GM18909 (cell line): ENCODE data around the gene MAN1C1.

Experiments
- ATAC-seq: cut with Tn5 transposase; IDR thresholded peaks from one replicate; pipeline ENCODE4 v1.9.1; 2021; ENCODE audit warnings: mild to moderate bottlenecking; ENCODE audit not compliant: unreplicated experiment, poor library complexity

Gene MAN1C1

DNA sequence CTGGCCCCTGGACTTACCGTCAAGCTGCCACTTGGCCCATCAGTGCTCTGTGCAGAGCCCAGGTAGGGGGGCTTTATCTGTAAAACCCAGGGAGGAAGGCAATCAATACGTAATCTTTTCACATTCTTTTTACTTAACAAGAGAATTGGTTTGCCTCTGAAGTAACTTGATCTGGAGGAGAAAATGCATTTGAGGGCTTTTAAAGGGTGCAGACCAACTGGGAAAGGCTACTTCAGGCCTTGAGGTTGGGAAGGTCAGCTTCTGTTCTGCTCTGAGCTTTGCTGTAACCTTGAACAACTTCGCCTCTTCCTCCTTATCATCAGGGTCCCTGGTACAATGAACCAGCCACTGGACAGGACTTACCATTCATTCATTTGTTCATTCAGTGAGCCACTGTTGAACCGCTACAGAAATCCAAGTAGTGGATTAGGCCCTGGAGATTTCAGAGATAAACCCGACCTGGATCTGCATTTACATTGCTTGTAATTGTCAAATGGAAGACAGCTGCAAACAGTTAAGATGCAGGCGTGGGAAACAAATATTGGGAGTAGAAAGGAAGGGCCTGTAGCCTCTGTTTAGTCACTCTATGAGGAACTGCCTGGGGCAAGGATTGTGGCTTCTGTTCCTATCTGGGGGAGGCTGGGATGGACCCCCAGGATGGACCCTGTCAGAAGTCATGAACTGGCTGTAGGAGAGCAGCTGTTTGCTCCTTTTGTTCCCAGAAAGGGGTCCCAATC is 90.9 kb downstream of the MAN1C1 start:
- no peak for ATAC-seq

DNA sequence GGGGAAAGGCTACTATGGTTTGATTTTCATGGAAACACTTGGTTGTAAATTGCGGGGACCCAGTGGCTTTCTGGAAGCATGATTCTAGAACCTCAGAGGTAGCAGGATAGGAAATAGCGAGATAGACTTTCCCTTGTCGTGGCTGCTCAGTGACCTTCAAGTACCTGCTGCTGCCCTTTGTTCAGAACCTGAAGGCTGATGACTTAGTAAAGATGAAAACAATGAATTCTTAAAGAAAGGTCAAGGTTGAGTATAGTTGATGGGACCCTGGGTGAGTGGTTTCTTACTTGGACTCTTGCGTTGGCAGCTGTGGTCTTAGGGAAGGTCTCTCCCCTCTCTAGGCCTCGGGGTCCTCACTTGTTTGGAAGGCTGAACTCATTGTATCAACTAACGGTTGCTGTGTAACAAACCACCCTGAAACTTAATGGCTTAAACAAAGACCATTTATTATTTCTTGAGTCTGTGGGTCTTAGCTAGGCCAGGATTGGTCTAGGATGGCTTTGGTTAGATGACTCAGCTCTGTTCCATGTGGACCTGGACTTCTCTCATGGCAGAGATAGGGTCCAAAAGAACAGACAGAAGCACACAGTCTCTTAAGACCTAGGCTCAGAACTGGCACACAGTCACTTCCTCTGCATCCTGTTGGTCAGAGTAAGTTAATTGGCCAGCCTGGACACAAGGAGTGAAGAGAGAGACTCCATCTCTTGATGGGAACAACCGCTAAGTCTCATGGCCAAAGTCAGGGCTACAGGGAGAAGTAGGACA is 94.2 kb downstream of the MAN1C1 start:
- no peak for ATAC-seq

DNA sequence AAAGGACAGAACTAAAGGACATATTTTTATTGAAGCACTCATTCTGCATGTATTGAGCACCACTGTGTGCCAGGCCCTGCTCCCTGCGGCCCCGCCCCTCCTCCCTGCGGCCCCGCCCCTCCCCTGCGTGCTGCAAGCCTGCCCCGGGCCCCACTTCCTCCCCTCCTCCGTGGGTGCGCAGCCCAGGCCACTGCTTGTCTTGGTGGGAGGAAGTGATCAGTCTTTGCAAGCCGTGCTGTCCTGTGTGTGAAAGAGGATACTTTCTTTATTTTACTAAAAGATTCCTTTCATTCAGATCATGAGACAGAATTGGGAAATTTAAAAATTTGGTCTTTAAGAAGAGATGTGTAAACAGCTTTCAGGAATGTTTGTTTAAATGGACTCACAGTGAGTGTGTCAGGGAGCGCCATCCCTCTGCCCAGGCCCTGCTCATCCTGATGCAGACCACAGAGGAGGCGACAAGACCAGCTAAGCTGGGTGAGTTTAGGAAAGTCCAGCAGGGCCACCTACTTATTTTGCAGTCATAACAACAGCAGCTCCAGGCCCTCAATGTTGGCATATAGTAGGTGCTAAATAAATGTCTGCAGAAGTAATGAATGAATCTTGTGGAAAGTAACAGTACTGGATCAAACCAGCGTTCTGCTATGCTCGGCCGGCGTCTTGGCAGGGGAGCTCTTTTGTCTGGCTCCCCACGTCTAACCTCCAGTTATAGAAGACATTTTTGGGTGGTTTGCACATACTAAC is 95.1 kb downstream of the MAN1C1 start:
- no peak for ATAC-seq

DNA sequence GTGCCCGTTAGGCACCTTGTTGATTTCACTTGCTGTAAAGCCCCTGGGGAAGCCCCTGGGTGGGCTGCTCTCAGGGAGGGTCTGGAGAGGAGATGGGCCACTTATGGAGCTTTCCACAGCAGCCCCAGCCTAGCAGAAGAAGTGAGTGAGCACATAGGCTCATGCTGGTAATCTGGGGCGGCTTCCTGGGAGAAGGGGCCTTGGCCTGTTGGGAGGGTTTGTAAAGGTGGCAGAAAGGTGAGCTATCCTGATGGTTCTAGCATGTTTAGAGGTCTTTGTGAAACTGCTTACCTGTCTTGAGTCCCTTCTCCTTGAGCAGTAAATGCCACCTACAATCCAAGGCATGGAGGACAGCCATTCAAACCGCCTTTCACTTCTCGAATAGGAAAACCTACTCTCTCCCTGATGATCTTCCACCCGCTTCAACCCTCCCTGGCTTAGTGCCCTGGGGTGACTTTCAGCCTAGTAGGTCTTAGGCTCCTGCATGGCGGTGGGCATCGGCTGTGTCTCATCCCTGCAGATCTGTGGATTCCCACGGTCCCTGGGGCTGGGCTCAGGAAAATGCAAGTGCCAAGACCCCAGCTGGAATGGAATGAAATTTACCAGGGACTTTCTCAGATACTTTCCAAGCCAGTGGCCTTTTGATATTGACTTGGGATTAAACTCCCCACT is 95.8 kb downstream of the MAN1C1 start:
- no peak for ATAC-seq

DNA sequence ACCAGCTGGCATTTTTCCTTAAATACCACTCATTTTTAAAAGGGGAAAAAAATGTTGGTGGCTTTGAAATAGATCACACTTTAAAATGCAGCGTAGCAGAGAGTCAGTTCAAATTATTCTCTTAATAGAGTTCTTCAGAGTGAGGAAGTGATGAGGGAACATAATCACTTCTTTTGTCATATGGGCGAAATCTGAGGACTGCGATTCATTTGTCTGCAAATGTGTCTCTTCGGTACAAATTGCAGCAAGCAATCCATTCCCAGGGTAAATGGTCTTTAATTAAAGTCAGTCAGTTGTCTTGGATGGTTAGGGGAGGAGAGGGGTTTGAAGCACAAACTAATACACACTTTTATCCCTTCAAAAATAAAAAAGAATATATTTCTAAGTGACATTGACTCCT is 97.4 kb downstream of the MAN1C1 start:
- ATAC-seq, result no peak

DNA sequence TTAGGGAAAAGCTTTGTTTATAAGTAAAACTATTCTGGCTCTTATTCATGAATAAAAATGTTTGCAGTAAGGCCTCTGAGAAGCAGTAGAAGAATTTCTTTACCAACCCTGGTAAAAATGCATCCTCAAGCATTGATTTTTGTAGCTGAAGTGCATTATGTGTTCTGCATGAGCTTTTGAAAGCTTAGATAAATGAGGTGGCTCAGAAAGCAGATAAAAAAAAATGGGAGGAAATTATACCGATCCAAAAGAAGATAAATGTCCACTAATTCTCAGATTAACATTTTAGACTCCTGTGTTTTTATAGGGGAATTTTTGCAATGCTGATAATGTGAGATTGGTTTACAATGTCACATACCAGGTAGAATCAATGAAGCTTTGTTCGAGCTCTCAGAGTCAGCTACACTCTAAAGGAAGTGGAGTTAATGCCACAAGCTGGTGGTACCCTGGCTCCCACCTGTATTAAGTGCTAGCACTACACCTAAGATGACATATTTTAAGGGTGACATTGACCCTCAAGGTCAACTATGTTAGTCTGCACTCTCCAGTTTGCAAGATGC is 97.9 kb downstream of the MAN1C1 start:
- no peak for ATAC-seq

DNA sequence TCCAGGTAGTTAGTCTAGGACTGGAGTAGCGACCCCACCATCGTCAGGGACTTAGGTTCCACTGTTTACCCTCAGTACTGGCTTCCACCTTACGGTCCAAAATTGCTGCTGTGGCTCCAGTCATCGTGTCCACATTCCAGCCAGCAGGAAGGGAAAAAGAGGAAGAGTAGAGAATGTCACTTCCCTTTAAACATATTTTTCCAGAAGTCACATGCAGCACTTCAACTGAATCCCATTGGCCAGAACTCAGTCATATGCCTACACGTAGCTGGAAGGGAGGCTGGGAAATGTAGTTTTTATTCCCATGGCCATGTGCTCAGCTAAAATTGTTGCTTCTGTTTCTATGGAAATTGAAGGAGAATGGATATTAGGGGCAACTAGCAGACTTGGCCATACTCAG is 99.3 kb downstream of the MAN1C1 start:
- no peak for ATAC-seq

DNA sequence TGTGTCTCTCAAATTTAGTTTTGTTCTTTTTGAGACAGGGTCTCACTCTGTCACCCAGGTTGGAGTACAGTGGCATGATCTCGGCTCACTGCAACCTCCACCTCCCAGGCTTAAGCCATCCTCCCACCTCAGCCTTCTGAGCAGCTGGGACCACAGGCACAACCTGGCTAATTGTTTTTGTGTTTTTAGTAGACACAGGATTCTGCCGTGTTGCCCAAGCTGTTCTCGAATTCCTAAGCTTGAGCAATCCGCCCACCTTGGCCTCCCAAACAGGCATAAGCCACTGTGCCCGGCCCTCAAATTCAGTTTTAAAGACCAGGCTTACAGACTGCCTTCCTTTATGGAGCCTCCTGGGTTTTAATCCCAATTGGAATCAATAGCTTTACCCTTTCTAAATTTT is 99.7 kb downstream of the MAN1C1 start:
- no peak for ATAC-seq

DNA sequence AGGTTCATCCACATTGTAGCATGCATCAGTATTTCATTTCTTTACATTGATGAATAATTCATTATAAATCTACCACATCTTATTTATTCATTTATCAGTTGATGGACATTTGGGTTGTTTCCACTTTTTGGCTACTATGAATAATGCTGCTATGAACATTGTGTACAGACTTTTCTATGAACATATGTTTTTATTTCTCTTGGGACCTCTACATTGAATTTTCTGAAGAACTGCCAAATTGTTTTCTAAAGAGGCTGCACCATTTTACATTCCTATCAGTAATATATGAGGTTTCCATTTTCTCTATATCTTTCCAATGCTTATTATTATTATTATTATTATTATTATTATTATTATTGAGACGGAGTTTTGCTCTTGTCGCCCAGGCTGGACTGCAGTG is 102.1 kb downstream of the MAN1C1 start:
- no peak for ATAC-seq

DNA sequence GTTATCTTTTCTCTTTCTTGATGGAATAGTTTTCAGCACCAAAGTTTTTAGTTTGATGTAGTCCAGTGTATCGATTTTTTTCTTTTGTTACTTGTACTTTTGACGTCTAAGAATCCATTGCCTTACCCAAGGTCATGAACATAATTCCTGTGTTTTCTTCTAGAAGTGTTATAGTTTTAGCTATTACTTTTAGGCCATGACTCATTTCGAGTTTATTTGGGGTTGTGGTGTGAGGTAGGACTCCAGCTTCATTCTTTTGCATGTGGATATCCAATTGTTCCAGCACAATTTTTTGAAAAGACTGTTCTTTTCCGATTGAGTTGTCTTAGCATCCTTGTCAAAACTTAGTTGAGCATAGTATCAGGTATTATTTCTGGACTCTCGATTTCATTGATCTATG is 104.0 kb downstream of the MAN1C1 start:
- ATAC-seq, result no peak

DNA sequence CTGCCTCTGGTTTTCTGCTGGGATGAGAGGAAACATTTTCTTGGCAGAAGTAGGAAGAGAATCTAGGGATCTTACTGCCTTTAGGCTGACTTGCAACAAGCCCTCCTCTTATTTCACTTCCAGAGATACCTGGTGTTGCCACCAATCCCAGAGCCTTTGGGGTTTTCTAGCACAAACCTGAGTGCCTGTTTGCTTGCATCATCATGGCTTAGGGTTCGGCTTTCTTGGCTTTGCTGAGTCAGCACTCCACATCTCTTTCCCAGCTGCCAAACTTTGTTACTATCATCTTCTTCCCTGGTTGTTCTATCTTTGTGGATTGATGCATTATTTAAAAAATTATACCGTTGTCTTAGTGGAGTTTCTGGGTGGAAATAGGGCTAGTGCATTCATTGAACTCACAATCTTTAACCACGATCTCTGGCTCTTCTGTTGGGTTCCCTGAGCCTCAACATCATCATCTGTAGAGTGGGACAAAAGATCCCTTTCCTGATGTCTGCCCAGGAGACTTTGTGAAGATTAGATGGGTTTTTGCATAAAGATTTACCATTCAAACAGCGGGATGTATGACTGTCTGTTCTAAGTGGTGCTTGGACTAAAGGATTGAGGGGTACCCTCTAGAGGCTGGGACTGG is 106.8 kb downstream of the MAN1C1 start:
- no peak for ATAC-seq

DNA sequence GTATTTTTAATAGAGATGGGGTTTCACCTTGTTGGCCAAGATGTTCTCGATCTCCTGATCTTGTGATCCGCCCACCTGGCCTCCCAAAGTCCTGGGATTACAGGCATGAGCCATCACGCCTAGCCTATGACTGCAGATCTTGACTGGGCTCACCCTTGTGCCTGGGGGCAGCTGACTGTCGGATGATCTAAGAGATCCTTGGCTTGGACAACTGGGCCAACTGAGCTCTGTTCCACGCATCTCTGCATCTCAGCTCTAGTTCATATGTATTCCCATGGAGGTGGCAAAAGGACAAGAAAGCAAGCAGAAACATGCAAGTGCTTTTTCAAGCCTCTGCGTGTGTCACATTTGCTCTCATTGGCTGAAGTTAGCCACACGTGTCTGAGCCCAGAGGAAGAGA is 107.6 kb downstream of the MAN1C1 start:
- ATAC-seq, result no peak

DNA sequence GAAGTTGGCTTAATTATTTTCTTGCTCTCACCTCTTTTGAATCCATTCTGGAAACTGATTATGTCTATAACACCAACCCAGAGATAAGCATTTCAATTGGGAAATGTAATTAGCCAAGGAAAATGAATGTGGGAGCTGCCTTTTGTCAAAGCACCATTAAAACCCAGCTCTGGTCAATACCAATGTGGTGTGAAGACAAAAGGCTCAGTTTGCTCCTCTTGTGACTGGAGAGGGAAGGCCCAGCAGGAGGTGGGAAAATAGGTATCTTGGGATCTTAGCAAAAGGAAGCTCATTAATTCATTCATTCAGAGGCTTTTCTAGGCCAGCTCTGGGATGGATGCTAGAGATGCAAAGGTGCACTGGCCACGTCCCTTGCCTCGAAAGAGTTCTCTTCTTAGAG is 108.4 kb downstream of the MAN1C1 start:
- ATAC-seq, result no peak

DNA sequence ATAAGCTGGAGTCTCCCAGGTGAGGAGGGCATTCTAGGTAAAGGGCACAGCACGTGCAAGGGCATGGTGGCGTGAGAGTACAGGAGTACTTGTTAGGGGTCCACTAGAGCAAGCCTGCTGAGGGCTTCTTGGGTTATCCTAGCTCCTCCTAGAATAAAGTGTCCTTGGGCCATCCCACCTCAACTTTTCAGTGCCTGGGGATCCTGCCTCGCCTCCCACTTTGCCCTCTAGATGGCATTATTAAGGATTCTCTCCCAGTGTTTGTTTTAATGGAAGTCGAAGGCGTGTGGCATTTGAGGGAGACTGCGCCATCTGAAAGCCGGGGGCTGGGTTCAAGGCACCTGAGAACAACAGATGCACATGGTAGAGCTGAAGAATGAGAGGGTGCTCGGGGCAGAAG is 108.9 kb downstream of the MAN1C1 start:
- no peak for ATAC-seq

DNA sequence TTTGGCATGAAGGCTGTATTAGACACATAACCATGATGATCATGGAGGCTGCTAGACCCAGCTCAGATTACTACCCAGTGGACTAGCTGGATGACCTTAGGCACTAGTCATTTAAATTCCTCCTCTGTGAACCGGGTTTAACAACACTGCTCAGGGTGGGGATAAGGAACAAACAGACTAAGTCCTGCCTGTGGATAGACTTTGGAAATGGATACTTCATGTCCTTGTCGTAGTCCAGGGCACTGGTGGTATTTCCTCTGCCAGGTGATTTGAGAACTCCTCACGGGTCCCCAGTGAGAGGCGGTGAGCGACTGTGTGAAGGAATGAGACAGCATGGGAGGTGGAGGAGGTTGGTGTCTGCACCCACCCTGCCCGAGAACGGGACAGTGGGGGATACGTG is 110.5 kb downstream of the MAN1C1 start:
- ATAC-seq, result no peak

DNA sequence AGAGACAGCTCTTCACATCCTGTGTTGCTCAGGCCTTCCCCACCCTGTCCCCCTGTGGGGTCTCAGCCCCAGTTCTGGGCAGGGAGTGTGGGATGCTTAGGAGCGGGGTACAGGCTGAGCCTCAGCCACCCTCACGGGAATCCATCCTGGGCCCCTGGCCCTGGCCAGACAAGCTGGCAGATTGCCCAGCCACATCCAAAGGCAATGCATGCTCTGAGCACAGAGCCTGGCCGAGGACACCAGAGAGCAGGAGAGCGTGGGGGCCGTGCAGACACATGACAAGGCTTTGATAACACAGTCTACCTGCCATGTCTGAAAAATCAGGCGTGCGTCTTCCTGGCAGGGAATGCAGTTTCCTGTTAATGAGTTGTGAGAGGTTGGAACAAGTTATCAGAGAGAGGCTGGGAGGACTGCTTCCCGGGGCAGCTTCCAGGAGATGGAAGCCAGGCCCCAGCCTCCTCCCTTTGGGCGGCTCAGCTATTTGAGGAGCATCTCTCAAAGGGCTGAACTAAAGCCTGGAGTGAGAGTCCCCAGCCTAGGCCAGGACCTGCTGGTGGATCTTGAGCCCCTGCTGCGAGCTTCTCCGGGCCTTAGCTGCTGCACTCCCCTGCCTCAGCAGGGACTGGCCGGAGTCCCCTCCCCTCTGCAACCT is 111.2 kb downstream of the MAN1C1 start:
- ATAC-seq, result no peak

DNA sequence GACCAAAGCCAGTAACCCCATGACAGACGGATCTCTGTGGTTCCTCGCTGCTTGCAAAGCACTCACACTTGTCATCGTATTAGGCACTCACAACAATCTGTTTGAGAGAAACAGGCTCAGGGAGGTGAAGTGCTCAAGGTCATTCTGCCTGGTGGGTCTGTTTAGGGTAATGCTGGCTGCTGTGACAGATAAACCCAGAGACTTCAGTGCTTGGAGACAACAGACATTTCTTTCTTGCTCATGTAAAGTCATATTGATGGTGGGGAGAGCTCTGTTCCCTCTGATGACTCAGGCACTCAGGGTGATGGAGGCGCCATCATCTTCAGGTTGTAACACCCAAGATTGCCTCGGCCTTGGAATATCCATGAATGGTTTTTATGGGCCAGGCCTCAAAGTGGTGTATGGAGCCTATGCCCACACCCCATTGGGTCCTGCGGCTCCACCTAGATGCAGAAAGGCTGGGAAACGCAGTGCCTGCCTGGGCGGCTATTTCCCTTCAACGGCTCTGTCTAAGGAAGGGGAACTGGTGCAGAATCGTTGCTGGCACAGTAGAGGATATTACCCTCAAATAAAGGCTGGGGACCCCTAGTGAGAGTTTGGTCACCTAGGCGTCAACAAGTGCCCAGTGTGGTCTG is 111.8 kb downstream of the MAN1C1 start:
- no peak for ATAC-seq

DNA sequence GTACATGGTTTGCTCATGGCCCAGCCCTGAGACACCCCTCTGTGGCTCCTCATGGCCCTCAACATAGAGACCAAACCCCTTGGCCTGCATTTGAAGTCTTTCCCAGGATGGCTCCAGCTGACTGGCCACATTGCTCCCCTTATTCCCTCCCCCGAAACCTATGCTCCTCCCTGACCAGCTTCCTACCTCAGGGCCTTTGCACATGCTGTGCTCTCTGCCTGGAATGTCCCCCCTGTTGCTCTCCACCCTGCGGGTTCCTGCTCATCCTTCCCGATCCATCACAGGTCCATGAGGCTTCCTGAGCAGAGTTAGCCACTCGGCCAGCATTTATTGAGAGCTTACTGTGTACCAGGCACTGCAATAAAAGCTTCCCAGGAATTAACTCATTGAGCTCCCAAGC is 112.5 kb downstream of the MAN1C1 start:
- ATAC-seq, result no peak
